Measurements from ENCODE around the gene IQCK. TPM values are rescaled to one million over a fixed set of nuclear protein-coding genes. Genes with fewer than 3 reads are reported as not detected.
"Not testable (repeated sequence)": the region's sequence is repeated elsewhere in the genome, so short reads cannot be mapped to it uniquely, and the experiment has no call there.

The IQCK gene
- total RNA-seq, 4 donors from 2014 or later: 9.0 to 16.3 (median 14.5) TPM

DNA sequence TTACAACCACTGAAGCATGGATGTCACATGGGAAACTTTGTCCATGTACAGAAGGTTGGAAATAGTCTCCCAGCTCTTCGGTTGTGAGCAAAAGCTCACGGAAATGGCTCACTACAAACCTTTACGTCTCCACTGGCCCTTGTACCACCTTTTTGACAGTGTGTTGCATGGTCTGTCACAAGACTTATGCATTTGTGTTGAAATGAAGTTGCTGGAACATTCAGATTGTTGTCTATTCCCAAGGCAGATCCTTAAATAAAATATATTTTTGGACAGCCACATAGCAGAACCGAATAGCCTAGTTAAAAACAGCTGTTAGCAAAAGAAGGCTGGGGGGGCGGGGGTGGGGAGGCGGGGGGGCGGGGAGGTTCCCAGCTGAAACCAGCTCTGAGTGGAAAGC, 39.3 kb upstream of the IQCK start:
- Histone ChIP-seq H3K9me3 (no peaks in the 10 kb centered on the region), H3K27me3 (no peaks in the 10 kb centered on the region), H3K4me1 (no peaks in the 10 kb centered on the region), H3K36me3 (peaks cover 0 to 87% of the 10 kb centered on the region in 2 donors), H3K4me3 (no peak overlapping the region), H3K27ac (no peak overlapping the region)
- ATAC-seq: no peak
- TF ChIP-seq EP300 (IDR thresholded peaks at IDR 0.05): no peak
- TF ChIP-seq, protein P1, sequence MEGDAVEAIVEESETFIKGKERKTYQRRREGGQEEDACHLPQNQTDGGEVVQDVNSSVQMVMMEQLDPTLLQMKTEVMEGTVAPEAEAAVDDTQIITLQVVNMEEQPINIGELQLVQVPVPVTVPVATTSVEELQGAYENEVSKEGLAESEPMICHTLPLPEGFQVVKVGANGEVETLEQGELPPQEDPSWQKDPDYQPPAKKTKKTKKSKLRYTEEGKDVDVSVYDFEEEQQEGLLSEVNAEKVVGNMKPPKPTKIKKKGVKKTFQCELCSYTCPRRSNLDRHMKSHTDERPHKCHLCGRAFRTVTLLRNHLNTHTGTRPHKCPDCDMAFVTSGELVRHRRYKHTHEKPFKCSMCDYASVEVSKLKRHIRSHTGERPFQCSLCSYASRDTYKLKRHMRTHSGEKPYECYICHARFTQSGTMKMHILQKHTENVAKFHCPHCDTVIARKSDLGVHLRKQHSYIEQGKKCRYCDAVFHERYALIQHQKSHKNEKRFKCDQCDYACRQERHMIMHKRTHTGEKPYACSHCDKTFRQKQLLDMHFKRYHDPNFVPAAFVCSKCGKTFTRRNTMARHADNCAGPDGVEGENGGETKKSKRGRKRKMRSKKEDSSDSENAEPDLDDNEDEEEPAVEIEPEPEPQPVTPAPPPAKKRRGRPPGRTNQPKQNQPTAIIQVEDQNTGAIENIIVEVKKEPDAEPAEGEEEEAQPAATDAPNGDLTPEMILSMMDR (IDR thresholded peaks at IDR 0.05): no peak
- TF ChIP-seq POLR2A (IDR thresholded peaks at IDR 0.05): no peak
- no peak for TF ChIP-seq POLR2AphosphoS5 (IDR thresholded peaks at IDR 0.05)
- 37 to 82% methylated on average over 4 to 7 of the region's 7 CpGs for WGBS, 2 donors (ENCODE audit: low coverage in 1 of 2)

DNA sequence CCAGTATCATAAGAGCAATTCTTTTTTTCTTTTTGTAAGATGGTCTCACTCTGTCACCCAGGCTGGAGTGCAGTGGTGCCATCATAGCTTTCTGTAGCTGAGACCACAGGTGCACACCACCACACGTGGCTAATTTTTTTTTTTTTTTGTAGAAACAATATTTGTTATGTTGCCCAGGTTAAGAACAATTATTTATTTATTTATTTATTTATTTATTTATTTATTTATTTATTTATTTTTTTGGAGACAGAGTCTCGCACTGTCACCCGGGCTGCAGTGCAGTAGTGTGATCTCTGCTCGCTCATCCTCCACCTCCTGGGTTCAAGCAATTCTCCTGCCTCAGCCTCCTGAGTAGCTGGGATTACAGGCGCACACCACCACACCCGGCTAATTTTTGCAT, 38.8 kb upstream of the IQCK start:
- not testable (repeated sequence) for H3K27me3 ChIP-seq, H3K4me3 ChIP-seq, H3K9me3 ChIP-seq, H3K27ac ChIP-seq, ATAC-seq, H3K4me1 ChIP-seq
- peaks cover 0 to 88% of the 10 kb centered on the region in 2 donors for H3K36me3 ChIP-seq
- WGBS, 2 donors (ENCODE audit: low coverage in 1 of 2): 62 to 98% methylated on average over 2 to 6 of the region's 6 CpGs

DNA sequence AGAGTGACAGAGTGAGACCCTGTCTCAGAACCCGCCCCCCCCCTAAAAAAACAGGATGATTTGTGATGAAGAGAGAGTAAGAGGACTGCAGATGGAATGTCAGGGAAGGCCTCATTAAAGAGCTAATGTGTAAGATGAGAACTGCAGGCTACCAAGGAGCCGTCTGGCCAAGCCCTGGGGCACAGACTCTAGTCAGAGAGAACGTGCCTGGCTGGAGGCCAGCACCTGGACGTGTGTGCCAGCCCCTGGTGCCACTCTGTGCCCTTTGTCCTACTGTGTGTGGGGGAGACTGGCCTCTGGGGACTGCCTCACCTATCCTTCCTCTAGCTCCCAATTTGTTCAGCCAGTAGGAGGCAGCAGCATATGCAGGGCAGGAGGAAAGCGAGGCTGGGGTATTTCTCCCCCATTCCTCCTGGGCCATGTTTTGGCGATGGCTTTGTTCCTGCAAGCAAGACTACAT, 37.2 kb upstream of the IQCK start:
- peaks cover 0 to 5% (median 0%) of the 10 kb centered on the region in 3 donors for H3K9me3 ChIP-seq
- TF ChIP-seq EP300 (IDR thresholded peaks at IDR 0.05) (no peak), POLR2A (IDR thresholded peaks at IDR 0.05) (no peak), POLR2AphosphoS5 (IDR thresholded peaks at IDR 0.05) (no peak)
- TF ChIP-seq, protein P1 (IDR thresholded peaks at IDR 0.05): no peak
- no peak overlapping the region for H3K27ac ChIP-seq
- no peaks in the 10 kb centered on the region for H3K27me3 ChIP-seq
- WGBS, 2 donors (ENCODE audit: low coverage in 1 of 2): 41 to 65% methylated on average over 4 to 6 of the region's 6 CpGs
- ATAC-seq: no peak
- H3K4me1 ChIP-seq: no peaks in the 10 kb centered on the region
- peaks cover 0 to 88% of the 10 kb centered on the region in 2 donors for H3K36me3 ChIP-seq
- no peak overlapping the region for H3K4me3 ChIP-seq

DNA sequence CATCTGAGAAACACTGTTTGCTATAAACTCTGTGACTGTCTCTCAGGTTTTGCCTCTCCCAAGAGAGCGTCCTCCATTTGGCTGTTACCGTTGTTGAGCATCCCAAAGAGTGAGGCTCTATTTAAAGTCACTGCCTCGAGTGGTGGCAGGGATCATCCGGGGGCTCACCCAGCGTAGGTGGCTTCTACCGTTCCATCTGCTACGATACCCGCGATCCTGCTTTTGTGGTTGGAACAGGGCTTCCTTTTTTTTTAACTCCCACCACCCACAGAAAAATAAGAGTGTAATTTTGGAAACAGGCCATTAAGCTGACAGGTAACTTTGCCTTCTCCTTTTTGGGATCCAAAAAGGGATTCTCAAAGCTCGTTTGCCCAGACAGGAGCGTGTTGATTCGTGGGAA, 36.4 kb upstream of the IQCK start:
- H3K27ac ChIP-seq: no peak overlapping the region
- no peaks in the 10 kb centered on the region for H3K4me1 ChIP-seq
- ATAC-seq: no peak
- TF ChIP-seq POLR2AphosphoS5 (IDR thresholded peaks at IDR 0.05) (no peak), EP300 (IDR thresholded peaks at IDR 0.05) (no peak), POLR2A (IDR thresholded peaks at IDR 0.05) (no peak)
- TF ChIP-seq, protein P1 (IDR thresholded peaks at IDR 0.05): no peak
- peaks cover 0 to 5% (median 0%) of the 10 kb centered on the region in 3 donors for H3K9me3 ChIP-seq
- 84 to 86% methylated on average over 11 to 12 of the region's 12 CpGs for WGBS, 2 donors (ENCODE audit: low coverage in 1 of 2)
- H3K4me3 ChIP-seq: no peak overlapping the region
- H3K36me3 ChIP-seq: peaks cover 0 to 88% of the 10 kb centered on the region in 2 donors
- no peaks in the 10 kb centered on the region for H3K27me3 ChIP-seq

DNA sequence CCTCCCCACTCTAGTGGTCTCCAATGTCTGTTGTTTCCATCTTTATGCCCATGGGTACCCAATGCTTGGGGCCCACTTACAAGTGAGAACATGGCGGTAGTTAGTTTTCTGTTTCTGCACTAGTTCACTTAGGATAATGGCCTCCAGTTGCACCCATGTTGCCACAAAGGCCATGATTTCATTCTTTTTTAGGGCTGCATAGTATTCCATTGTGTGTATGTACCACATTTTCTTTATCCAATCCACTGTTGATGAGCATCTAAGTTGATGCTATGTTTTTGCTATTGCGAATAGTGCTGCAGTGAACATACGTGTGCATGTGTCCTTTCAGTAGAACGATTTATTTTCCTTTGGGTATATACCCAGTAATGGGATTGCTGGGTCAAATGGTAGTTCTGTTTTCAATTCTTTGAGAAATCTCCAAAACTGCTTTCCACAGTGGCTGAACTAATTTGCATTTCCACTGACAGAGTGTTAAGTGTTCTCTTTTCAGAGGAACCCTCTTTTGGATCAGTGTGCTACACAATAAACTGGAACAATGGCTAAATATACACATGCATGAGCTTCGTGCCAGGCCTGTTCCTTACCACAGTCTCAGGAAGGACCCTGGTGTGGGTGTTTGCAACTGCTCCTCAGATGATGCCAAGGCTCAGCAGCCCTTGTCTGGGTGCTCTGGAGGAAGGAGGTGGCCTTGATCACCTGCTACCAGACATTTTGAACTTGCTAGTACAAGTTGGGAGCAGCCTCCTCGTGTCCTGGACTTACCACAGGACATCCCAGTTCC, 34.4 kb upstream of the IQCK start:
- Histone ChIP-seq H3K27ac (no peak overlapping the region), H3K27me3 (no peaks in the 10 kb centered on the region), H3K9me3 (peaks cover 0 to 5% (median 0%) of the 10 kb centered on the region in 3 donors), H3K36me3 (peaks cover 0 to 93% of the 10 kb centered on the region in 2 donors), H3K4me1 (no peaks in the 10 kb centered on the region), H3K4me3 (no peak overlapping the region)
- no peak for ATAC-seq
- TF ChIP-seq EP300 (IDR thresholded peaks at IDR 0.05) (no peak), POLR2A (IDR thresholded peaks at IDR 0.05) (no peak), POLR2AphosphoS5 (IDR thresholded peaks at IDR 0.05) (no peak)
- TF ChIP-seq, protein P1 (IDR thresholded peaks at IDR 0.05): no peak
- 75 to 95% methylated on average over 1 to 5 of the region's 6 CpGs for WGBS, 2 donors (ENCODE audit: low coverage in 1 of 2)
